DOHH2 (cell line): Measurements from ENCODE around the gene HAGHL.
"Not testable (repeated sequence)": the region's sequence is repeated elsewhere in the genome, so short reads cannot be mapped to it uniquely, and the experiment has no call there.

Experiments
- EZH2phosphoT487 ChIP-seq: fragments of 200-600 bp; sonication (generic); IDR thresholded peaks from 2 replicates; pipeline ENCODE4 v1.6.1; 2017; ENCODE audit warnings: borderline replicate concordance, mild to moderate bottlenecking, antibody characterized with exemption, low read length, moderate library complexity, mixed read lengths
- TF ChIP-seq, protein P1 (sequence below): fragments of 200-600 bp; sonication (generic); IDR thresholded peaks from one replicate; pipeline ENCODE4 v1.5.1; 2014; ENCODE audit warnings: antibody characterized with exemption, mild to moderate bottlenecking, low read depth, low read length; ENCODE audit not compliant: poor library complexity, severe bottlenecking

DNA sequence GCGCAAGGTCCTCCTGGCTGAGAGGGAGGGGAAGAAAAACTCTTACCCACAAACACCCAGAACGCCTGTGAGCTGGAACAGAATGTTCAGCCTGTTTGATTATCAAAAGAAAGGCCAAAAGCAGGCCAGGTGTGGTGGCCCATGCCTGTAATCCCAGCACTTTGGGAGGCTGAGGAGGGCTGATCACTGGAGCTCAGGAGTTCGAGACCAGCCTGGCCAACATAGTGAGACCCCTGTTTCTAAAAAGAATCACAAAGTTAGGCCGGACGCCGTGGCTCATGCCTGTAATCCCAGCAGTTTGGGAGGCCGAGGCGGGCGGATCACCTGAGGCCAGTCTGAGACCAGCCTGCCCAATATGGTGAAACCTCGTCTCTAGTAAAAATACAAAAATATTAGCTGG is 49.4 kb downstream of the HAGHL start:
- not testable (repeated sequence) for TF ChIP-seq EZH2phosphoT487
- TF ChIP-seq, protein P1, sequence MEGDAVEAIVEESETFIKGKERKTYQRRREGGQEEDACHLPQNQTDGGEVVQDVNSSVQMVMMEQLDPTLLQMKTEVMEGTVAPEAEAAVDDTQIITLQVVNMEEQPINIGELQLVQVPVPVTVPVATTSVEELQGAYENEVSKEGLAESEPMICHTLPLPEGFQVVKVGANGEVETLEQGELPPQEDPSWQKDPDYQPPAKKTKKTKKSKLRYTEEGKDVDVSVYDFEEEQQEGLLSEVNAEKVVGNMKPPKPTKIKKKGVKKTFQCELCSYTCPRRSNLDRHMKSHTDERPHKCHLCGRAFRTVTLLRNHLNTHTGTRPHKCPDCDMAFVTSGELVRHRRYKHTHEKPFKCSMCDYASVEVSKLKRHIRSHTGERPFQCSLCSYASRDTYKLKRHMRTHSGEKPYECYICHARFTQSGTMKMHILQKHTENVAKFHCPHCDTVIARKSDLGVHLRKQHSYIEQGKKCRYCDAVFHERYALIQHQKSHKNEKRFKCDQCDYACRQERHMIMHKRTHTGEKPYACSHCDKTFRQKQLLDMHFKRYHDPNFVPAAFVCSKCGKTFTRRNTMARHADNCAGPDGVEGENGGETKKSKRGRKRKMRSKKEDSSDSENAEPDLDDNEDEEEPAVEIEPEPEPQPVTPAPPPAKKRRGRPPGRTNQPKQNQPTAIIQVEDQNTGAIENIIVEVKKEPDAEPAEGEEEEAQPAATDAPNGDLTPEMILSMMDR = not testable (repeated sequence)
